Spleen (tissue), 11 donors: ENCODE results near the gene QRSL1. TPM values are rescaled to one million over a fixed set of nuclear protein-coding genes. Genes with fewer than 3 reads are reported as not detected.

Source experiments
- DNase-seq: peaks from one replicate; pipeline ENCODE4 v3.0.0-alpha.2; 2020
- H3K27ac ChIP-seq, 8 donors: fragments of 200-600 bp; sonication (generic) in 7 of 8; 1 replicate in 4 of 8; 2 replicates in 4 of 8; pipeline versions ENCODE4 v1.5.0 to v1.8.0; 2016 to 2021; ENCODE audit warnings: inconsistent platforms in 4 of 8, mild to moderate bottlenecking in 4 of 8, moderate library complexity in 1 of 8
- H3K27me3 ChIP-seq, 7 donors: fragments of 200-600 bp; sonication (generic) in 6 of 7; replicated peaks in 1 of 7; 1 replicate in 4 of 7; 2 replicates in 3 of 7; pipeline versions ENCODE4 v1.5.0 to v1.8.0; 2016 to 2021; ENCODE audit warnings: inconsistent platforms in 3 of 7, mild to moderate bottlenecking in 1 of 7
- H3K36me3 ChIP-seq, 6 donors: fragments of 200-600 bp; sonication (generic) in 5 of 6; 1 replicate in 4 of 6; 2 replicates in 2 of 6; pipeline versions ENCODE4 v1.5.0 to v1.8.0; 2016 to 2021; ENCODE audit warnings: inconsistent platforms in 2 of 6
- H3K4me1 ChIP-seq, 6 donors: fragments of 200-600 bp; sonication (generic) in 5 of 6; 1 replicate in 3 of 6; 2 replicates in 3 of 6; pipeline versions ENCODE4 v1.5.0 to v1.8.0; 2016 to 2021; ENCODE audit warnings: inconsistent platforms in 3 of 6
- H3K4me3 ChIP-seq, 8 donors: fragments of 200-600 bp; sonication (generic) in 7 of 8; 1 replicate in 4 of 8; 2 replicates in 4 of 8; pipeline versions ENCODE4 v1.5.0 to v1.8.0; 2016 to 2021; ENCODE audit warnings: inconsistent platforms in 4 of 8, mild to moderate bottlenecking in 4 of 8, moderate library complexity in 2 of 8
- H3K9me3 ChIP-seq, 8 donors: fragments of 200-600 bp; sonication (generic) in 7 of 8; 1 replicate in 4 of 8; 2 replicates in 4 of 8; pipeline versions ENCODE4 v1.5.0 to v1.8.0; 2016 to 2021; ENCODE audit warnings: inconsistent platforms in 4 of 8
- POLR2A ChIP-seq, 3 donors: fragments of 450-650 bp; IDR thresholded peaks; one replicate each; pipeline ENCODE4 v1.5.1; 2017; ENCODE audit warnings: antibody characterized with exemption in 3 of 3, mild to moderate bottlenecking in 1 of 3
- POLR2AphosphoS5 ChIP-seq, 3 donors: sonication (generic); formaldehyde crosslinking; IDR thresholded peaks; one replicate each; pipeline ENCODE4 v1.5.1; 2017; ENCODE audit warnings: antibody characterized with exemption in 3 of 3
- WGBS, 5 donors: extraction: QIAGEN DNeasy Blood & Tissue Kit in 3 of 5; methylation state at CpG; one replicate each; pipeline versions ENCODE4 v1.1.5 to v1.1.7; 2013 to 2018; 5-methylcytosine and 5-hydroxymethylcytosine counted together
- intact Hi-C: fragments of 100-400 bp; cut with DNase I; formaldehyde crosslinking; loops from one replicate; pipeline ENCODE4 v1.15.0; 2023; ENCODE audit warnings: low total_unique reads
- polyA plus RNA-seq, 3 donors: library from polyadenylated mRNA; stranded (reverse); fragments of 200-250 nt; gene quantifications; one replicate each; pipeline ENCODE4 v1.2.1, GENCODE V29; 2013
- small RNA-seq, 4 donors: library from RNA; depleted of rRNA; stranded (forward); fragments of <200 nt; gene quantifications; one replicate each; pipeline ENCODE3, GENCODE V24; 2016
- total RNA-seq, 7 donors: library from RNA; depleted of rRNA in 3 of 7; stranded (reverse); fragments of >200 nt in 3 of 7; fragmentation: NEBNext Ultra II Directional in 4 of 7; extraction: Animal tissue kit (Norgen Biotek cat#: 25700) in 4 of 7; gene quantifications; one replicate each; pipeline versions ENCODE4 v1.1.0 to v1.2.1, GENCODE V29; 2016 to 2021
- TF ChIP-seq, protein P1 (sequence below), 11 experiments: fragments of 200-600 bp in 7 of 11; fragments of 450-650 bp in 4 of 11; sonication (generic) in 4 of 11; IDR thresholded peaks in 8 of 11; conservative IDR thresholded peaks in 3 of 11; 1 replicate in 7 of 11; 2 replicates in 4 of 11; pipeline versions ENCODE4 v1.4.0 to v1.8.0; 2016 to 2021; ENCODE audit warnings: antibody characterized with exemption in 11 of 11, inconsistent platforms in 4 of 11, mild to moderate bottlenecking in 1 of 11
- donor health status: healthy with polysubstance abuse.
- donor health status: DM: no; HTN: no; CAD: no; lungs with moderate emphysema.
- donor health status: DM: no; HTN: no; CAD: no.
- donor health status: Bipolar disorder and iron deficiency.
- donor health status: healthy.
- donor health status: DM: no; HTN: no; CAD: no.
- donor health status: DM: yes; HTN: yes; CAD: no.

QRSL1 gene
- total and polyA plus RNA-seq, 10 donors: 16.4 to 27.9 (median 20.7) TPM

DNA sequence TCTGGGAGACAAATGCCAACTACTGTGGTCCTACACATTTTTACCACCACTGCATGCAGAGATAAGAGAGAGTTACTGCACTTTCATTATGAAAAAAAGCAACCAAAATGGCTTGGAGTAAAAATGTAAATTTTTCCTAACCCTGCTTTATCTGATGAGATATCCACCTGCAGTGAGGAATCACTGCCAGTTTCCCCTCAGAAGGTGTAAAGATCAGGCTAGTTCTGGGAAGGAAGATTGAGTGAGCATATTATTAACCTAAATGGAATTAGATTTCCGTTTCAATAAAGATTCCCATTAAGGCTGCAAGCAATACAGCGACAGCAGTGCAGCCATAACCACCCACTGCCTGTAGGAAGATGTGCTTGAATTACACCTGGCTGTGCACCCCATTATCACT lies 84.9 kb downstream of the QRSL1 start:
- intact Hi-C loops: no loop called here
- no peak for DNase-seq
- WGBS, 5 donors: 86 to 94% (median 89%) methylated on average over 2 of the region's 2 CpGs
- TF ChIP-seq, protein P1, sequence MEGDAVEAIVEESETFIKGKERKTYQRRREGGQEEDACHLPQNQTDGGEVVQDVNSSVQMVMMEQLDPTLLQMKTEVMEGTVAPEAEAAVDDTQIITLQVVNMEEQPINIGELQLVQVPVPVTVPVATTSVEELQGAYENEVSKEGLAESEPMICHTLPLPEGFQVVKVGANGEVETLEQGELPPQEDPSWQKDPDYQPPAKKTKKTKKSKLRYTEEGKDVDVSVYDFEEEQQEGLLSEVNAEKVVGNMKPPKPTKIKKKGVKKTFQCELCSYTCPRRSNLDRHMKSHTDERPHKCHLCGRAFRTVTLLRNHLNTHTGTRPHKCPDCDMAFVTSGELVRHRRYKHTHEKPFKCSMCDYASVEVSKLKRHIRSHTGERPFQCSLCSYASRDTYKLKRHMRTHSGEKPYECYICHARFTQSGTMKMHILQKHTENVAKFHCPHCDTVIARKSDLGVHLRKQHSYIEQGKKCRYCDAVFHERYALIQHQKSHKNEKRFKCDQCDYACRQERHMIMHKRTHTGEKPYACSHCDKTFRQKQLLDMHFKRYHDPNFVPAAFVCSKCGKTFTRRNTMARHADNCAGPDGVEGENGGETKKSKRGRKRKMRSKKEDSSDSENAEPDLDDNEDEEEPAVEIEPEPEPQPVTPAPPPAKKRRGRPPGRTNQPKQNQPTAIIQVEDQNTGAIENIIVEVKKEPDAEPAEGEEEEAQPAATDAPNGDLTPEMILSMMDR (IDR thresholded peaks at IDR 0.05 in 8 of 11, conservative IDR thresholded peaks at IDR 0.05 in 3 of 11): no peak
- no peak for TF ChIP-seq POLR2AphosphoS5 (IDR thresholded peaks at IDR 0.05)
- no peak for TF ChIP-seq POLR2A (IDR thresholded peaks at IDR 0.05)
- no peak overlapping the region for H3K27ac ChIP-seq
- peaks cover 0 to 22% (median 4%) of the 10 kb centered on the region in 6 donors for H3K4me1 ChIP-seq
- H3K4me3 ChIP-seq: no peak overlapping the region
- no peaks in the 10 kb centered on the region for H3K9me3 ChIP-seq
- no peaks in the 10 kb centered on the region for H3K27me3 ChIP-seq
- H3K36me3 ChIP-seq: no peaks in the 10 kb centered on the region

DNA sequence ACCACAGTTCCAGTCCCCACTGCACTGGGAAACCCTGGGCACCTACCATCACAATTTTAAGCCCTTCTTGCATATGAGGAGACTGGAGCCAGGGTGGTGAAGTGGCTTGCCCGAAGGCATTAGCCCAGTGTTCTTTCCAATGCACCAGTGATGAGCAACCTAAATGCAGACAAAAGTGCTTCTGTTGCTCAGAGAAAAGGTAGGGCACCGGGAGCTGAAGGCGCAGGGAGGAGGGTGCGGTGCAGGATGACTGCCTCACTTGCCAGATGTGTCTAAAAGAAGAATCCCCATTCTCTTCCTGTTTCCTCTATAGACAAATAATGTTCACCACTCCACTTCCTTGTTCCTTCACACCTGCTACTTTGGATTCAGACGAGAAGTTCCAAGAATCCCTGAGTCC lies 86.5 kb downstream of the QRSL1 start:
- no peaks in the 10 kb centered on the region for H3K9me3 ChIP-seq
- H3K4me3 ChIP-seq: peak overlapping the region in 1 of 8 donors; percentile 38
- 34 to 62% (median 50%) methylated on average over 4 to 5 of the region's 5 CpGs for WGBS, 5 donors
- H3K36me3 ChIP-seq: no peaks in the 10 kb centered on the region
- DNase-seq: no peak
- TF ChIP-seq POLR2AphosphoS5 (IDR thresholded peaks at IDR 0.05) (peak in 1 of 3 donors; percentile 24), POLR2A (IDR thresholded peaks at IDR 0.05) (no peak)
- TF ChIP-seq, protein P1 (IDR thresholded peaks at IDR 0.05 in 8 of 11, conservative IDR thresholded peaks at IDR 0.05 in 3 of 11): no peak
- intact Hi-C loops: no loop called here
- H3K27ac ChIP-seq: peak overlapping the region in 4 of 8 donors; percentile 16 to 57 (median 34)
- peaks cover 0 to 22% (median 4%) of the 10 kb centered on the region in 6 donors for H3K4me1 ChIP-seq
- no peaks in the 10 kb centered on the region for H3K27me3 ChIP-seq

- H3K4me1 ChIP-seq: peaks cover 0 to 22% (median 4%) of the 10 kb centered on the region in 6 donors
- DNase-seq: no peak
- H3K36me3 ChIP-seq: no peaks in the 10 kb centered on the region
- intact Hi-C loops: no loop called here
- TF ChIP-seq, protein P1 (IDR thresholded peaks at IDR 0.05 in 8 of 11, conservative IDR thresholded peaks at IDR 0.05 in 3 of 11): no peak
- TF ChIP-seq POLR2A (IDR thresholded peaks at IDR 0.05): no peak
- TF ChIP-seq POLR2AphosphoS5 (IDR thresholded peaks at IDR 0.05): no peak
- H3K27ac ChIP-seq: no peak overlapping the region
- H3K9me3 ChIP-seq: no peaks in the 10 kb centered on the region
- WGBS, 5 donors: 66 to 87% (median 84%) methylated on average over 2 of the region's 2 CpGs
- no peaks in the 10 kb centered on the region for H3K27me3 ChIP-seq
- H3K4me3 ChIP-seq: no peak overlapping the region
Observed at GRCh38 chr6:106716966-106717365, 87.6 kb downstream of the QRSL1 start.

Small RNA genes lying within 50 kb of the gene (small RNA-seq; reads per million reads assigned to genes)
- 0 reads per million in 4 donors for gene RNU6-527P

Other genes starting within 250 kb of the QRSL1 start
- 1 to 10 TPM; 3.9 to 9.1 (median 6.7) TPM for gene RTN4IP1, start 80 bp upstream of the QRSL1 start, total RNA-seq
- 1 to 10 TPM; 4.7 to 8.2 (median 6.5) TPM for gene RTN4IP1, start 80 bp upstream of the QRSL1 start, polyA plus RNA-seq